Tibial nerve (tissue), 3 donors: Measurements from ENCODE around the gene ELAC2.

ENCODE experiments used
- POLR2A ChIP-seq, 2 donors: fragments of 450-650 bp; IDR thresholded peaks; one replicate each; pipeline ENCODE4 v1.6.1; 2017; ENCODE audit warnings: antibody characterized with exemption in 2 of 2, mild to moderate bottlenecking in 2 of 2, moderate library complexity in 2 of 2
- TF ChIP-seq, protein P1 (sequence below), 5 experiments: fragments of 200-600 bp in 3 of 5; fragments of 450-650 bp in 2 of 5; sonication (generic) in 3 of 5; IDR thresholded peaks; one replicate each; pipeline ENCODE4 v1.5.1; 2016 to 2019; ENCODE audit warnings: antibody characterized with exemption in 5 of 5, mild to moderate bottlenecking in 3 of 5, moderate library complexity in 2 of 5

DNA sequence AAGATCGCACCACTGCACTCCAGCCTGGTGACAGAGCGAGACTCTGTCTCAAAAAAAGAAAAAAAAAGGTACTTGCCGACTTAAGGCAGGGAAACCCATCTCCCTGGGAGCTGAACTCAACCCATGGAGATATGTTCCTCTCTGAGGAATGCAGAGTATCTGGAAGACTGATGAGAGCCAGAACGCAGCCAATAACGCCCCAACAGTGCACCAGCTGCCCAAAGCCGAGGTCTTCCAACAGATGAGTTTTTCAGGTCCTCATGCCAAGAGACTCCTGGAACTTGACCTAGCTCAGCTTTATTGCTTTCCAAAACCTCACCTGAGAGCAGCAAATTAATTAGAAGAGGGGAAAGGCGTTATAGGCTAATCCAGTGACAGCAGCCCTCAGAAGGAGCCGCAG, 9.4 kb downstream of the ELAC2 start:
- TF ChIP-seq, protein P1, sequence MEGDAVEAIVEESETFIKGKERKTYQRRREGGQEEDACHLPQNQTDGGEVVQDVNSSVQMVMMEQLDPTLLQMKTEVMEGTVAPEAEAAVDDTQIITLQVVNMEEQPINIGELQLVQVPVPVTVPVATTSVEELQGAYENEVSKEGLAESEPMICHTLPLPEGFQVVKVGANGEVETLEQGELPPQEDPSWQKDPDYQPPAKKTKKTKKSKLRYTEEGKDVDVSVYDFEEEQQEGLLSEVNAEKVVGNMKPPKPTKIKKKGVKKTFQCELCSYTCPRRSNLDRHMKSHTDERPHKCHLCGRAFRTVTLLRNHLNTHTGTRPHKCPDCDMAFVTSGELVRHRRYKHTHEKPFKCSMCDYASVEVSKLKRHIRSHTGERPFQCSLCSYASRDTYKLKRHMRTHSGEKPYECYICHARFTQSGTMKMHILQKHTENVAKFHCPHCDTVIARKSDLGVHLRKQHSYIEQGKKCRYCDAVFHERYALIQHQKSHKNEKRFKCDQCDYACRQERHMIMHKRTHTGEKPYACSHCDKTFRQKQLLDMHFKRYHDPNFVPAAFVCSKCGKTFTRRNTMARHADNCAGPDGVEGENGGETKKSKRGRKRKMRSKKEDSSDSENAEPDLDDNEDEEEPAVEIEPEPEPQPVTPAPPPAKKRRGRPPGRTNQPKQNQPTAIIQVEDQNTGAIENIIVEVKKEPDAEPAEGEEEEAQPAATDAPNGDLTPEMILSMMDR (IDR thresholded peaks at IDR 0.05) = no peak
- no peak for TF ChIP-seq POLR2A (IDR thresholded peaks at IDR 0.05)
